Activated CD8-positive, alpha-beta memory T cell treated with anti-CD3 and anti-CD28 coated beads, Interleukin-2, amount 50 U/mL, for 24 hours (primary cell): ENCODE measurements around the gene NHS.
"Not testable (repeated sequence)": the region's sequence is repeated elsewhere in the genome, so short reads cannot be mapped to it uniquely, and the experiment has no call there.

Source experiments
- DNase-seq: peaks from one replicate; pipeline ENCODE4 v3.0.0-alpha.2; 2020; ENCODE audit errors: extremely low read depth

The NHS gene

DNA sequence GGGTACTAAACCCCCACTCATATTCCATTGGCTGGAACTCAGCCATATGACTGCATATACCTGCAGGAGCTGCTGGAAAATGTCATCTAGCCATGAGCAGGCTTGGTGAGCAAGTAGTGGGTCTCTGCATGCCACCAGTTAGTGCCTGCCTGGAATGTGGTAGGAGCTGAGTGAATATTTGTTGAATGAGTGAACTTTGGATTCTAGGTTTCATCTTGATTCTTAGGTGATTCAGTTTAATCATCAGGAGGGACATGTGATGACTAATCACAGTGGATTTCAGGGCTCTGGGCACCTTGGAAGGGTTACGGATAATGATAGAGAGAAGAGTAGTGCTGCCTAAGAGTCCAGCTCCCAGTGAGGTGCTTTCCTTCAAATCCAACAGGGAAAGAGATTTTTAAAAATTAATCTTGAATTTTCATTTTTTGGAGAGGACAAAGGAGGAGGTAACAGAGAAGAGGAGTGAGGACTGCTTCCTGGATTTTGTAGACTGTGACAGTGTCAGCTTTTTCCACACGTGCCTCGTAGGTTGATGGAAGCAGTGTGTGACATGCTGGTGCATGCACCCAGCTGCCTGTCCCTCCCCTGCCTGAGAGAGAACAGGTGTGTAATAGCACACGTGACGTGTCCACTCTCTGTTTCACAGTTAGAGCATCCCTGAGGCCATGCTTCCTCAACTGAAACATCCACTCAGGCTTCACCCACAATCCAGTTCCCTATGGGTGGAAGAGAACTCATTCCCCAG lies 30.4 kb downstream of the NHS start:
- no peak for DNase-seq

DNA sequence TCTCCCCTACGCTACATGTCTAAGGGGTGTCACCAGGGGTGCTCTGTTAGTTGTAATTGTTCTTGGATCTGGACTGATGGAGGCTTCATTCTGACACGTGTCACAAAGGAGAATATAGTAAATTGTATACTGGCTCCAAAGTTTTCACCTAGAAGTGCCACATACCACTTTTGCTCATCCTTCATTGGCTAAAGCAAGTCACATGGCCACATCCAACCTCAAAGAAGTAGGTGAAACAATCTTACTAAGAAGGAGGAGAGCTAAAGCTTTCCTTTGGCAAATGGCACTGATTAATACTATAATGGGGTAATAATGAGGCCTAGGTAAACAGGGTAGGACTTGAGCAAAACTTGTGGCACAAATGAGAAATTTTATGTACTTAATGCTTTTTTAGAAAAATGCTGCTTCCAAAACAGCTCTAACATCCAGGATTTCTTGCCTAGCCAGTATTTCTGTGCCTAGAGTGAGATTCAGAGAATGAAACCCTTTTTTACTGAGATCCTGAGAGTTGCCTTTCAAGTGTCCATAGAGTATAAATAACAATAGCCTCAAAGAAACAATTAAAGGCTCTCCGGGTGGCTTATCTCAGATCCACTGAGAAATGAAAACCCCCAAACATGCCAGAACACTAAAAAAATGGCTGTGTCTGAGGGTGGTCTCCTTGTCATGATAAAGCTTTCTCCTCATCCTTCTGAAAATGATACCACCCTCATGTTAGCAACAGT lies 34.7 kb downstream of the NHS start:
- no peak for DNase-seq

DNA sequence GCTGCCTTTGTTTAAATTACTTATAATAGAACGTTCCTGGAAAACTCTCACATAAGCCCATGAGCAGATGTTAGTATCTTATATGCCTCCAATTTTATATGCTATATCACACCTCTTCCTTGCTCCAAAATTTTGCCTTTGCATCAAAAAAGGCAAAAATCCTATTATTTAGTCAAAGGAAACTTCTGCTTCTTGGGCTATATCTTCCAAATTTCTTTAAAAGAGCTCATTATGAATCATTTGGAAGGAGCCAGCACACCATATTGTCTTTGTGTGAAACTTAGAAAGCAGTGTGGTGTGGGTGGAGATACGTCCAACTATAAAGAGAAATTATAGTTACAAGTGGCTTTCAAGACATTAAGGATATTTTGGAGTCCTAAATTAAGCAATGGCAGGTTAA lies 35.7 kb downstream of the NHS start:
- no peak for DNase-seq

DNA sequence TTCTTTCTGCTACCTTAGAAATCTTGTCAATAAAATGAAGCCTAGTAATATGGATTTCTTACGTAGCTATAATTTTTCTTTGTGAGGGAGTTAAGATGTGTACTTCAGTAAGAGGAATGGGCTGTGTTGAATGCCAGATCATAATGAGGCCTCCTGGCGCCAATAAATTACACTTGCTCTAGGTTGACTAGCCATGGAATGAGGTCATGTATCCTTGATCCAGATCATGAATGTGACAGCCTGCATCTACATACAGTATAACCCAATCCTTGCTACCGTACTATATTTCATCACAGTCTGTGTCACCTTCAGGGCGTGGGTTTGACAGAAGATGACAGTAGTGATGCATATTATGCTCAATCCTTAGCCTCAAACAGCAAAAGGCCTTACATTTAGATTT lies 36.2 kb downstream of the NHS start:
- no peak for DNase-seq

DNA sequence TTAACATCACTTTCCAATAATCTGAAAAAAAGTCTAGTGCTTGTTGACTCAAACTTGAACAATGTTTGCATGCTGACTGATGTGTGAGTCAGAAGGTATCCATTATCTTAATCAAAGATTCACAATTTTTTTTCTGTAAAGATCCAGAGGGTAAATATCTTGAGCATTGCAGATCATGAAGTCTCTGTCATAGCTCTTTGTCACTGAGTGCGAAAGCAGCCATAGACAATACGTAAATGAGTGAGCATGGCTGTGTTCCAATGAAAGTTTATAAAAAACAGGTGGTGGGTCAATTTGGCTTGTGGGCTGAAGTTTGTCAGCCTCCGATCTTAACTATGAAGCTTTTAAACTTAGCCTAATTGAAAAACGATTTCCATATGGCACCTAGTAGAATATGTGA lies 37.7 kb downstream of the NHS start:
- no peak for DNase-seq

DNA sequence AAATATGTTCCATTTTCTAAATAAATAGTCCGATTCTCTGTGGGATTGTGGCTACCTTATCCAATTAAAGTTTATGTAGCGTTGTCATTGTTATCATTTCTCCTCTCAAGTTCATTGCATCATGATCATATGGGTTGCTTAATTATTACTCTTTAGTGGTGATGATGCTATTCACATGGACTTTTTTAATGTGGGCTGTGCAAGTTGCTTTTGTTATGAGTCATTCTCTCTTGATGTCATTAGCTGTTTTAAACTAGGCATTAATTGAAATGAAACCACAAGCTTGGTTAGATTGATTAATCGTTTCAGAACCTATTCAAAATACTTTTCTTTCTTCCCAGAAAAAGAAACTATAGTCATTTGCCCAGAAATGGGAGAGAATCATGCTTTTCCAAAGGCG lies 38.2 kb downstream of the NHS start:
- no peak for DNase-seq

DNA sequence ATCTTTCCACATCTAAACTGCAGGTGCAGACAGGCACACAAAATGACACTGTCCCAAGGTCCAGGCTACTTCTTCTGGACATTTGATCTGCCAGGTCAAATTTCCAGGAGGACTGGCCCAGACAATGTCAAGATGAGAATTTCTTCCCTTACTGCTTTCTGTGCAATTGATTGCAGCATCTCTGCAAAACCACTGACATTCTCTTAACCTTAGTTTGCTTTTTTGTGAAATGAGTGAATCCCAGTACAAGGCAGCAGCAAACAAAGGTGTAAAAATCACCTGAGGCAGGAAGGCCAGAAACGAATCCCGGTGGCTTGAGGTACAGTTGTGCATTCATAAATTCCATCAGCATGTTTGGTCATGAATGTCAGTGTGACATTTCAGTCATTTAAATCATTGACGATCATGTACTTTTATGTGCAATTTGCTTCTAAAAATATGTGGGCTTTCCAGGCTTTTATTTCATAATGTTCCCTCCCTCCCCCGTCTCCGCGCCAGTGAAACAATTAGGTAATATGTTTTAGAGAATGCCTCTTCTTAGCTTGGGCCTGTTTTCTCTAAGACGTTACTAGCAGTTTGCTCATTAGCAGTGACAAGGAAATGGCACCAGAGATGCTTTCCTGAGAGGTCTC lies 39.1 kb downstream of the NHS start:
- DNase-seq, result no peak

DNA sequence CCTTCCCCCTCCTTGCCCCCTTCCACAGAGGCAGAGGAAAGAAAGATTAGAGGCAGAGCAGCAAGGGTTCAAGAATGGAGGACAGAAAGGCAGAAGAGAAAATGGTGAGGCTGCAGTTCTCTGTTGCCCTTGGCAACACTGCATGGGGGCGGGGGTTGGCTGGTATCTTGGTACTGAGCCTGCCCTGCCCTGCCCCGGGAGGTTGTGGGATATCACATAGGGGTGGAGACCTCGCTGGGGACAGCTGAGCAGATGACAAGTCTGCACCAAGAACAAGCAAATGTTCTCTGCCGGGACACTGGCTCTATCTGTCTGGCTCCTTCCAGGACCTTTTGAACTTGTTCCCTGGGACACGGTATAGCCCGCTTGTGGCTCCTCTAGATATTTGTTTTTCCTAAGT lies 39.8 kb downstream of the NHS start:
- DNase-seq, result no peak

DNA sequence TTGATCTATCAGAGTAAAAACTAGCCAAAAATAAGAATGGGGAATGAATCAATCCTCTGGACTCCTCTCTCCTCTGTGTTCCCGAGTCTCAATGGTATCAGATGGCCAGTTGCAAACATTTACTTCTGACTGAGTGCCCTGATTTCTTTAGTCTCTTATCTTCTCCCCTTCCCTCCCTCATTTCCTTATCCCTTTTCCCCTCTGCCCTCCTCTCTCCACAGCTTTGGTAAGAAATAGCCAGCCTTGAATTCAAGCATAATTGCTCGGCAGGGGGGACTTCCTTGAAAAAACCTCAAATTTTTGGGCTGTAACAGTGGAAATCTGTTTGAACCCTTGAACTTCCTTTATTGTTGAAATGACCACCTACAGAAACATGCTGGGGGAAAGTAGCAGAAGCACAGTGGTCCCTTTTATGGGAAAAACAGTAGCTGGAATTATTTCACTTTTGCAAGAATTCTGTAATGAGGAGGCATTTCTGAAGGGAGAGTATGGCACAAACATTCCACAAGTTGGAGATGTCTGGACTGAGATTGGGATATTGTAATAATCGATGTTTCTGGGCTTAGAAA lies 40.3 kb downstream of the NHS start:
- DNase-seq, result no peak

DNA sequence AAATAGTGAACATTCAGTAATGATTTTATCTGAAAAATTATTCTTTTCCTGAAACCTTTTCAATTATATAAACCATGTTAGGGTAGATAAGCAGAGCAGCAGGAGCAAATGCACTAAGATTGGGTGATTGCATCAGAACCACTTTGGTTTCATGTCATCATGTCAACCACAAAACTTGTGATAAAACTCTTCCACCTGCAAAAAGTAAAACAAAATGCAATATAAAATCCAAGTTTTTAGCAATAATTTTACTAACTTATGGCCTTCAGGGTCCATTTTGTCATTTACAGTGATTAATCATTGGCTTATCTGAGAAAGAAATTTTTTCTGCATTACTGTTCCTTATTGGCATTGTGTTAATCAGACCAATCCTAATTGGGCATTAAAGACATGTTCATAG lies 42.4 kb downstream of the NHS start:
- DNase-seq, result no peak

DNA sequence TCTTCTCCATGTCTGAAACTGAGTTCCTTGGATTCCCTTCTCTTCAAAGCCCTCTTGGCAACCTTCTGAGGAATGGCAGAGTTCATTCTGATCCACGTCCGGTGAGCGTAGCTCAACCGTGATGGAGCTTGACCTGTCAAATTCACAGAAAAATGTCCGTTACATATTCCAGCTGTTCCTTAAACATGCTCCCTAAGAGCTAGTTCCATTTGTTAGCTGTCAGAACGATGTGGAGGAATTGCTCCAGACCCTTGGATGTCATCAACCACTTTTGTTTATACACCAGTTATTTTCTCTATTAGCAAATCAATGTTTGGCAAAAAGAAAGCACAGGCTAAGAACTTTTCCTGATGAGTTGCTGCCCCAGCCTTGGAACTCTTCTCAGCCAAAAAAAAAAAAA lies 50.1 kb downstream of the NHS start:
- DNase-seq, result no peak

DNA sequence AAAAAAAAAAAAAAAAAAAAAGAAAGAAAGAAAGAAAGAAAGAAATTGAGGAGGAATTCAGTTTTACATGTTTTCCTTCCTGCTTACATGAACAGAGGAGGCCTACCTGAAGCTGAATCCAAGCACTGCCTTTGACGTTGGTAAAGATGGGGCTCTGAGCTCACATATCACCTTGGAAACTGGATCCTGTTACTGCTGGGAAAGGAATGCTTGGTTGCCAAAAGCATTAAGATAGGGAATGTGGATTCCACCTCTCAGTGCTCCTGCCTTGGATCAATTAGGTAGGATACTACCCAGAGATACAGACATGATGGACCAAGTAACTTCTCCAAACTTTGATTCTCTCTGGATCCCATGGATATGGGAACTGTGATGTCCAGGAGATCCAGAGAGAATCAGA lies 50.6 kb downstream of the NHS start:
- no peak for DNase-seq

DNA sequence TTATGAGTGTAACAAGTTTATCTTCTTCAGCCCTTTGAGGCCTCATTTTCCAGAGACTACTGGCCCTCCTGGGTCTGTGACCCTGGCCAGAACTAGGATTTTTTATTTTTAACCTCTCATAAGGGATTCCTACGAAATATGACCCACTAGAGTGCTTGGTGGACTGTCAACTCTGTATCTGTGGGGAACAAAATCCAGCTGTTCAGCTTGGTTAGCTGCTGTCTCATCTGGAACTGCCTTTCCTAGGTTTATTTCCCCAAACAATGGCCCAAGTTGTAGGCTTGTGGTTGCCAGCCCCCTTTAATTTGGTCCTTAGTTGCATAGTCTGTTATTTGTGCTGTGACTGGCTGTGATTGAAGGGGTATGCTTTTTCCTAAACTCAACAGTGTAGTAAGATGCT lies 56.2 kb downstream of the NHS start:
- DNase-seq, result no peak

DNA sequence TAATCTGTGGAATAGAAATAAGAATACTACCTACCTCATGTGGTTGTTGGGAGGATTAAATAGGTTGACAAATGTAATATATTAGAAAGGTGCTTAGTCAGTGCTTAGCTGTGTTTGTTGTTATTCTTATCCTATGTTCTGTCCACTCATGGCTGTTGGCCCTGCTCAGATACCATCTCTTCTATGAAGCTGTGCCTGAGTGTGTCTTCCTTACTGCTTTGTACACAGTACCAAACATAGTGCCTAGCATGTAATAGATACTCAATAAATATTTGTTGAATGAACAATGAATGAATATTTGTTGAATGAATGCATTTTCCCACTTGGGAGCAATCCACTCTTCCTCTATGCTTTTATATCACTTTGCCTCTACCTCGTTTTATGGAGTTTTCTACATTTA lies 57.2 kb downstream of the NHS start:
- no peak for DNase-seq

DNA sequence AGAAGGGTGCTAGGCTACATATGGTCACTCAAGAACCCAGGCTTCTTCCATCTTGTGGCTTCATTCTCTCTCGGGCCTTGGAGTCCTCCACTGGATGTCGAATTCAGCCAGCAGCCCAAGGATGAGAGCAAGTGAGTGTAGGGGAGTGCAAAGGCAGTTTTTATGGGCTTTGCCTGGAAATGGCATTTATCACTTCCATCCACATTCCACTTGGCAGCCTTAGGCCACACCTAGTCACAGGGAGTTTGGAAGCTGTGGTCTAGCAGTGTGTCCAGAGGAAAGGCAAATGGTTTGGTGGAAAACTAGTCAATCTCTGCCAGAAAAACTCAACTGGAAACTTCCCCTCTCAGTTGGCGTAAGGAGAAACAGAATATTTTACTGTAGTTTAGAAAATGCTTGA lies 59.0 kb downstream of the NHS start:
- no peak for DNase-seq

DNA sequence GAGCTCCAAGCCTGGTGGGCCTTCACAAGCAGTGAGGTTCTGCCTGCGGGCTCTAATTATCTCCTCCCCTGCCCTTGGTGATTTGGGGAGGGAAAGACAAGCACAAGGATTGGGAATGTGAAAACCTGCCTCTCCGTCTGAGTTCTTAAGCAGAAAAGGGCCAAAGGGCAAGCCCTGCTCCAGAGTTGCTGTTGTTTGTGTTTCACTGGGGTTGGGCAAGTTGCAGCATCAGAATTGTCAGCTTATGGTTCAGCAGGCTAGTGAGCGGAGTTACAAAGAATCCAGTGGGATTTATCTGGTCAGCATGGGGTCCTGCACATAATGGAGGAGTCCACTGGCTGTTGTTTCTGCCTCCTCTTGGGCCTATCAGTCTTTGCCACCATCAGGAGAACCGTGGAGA lies 60.5 kb downstream of the NHS start:
- DNase-seq, result no peak

DNA sequence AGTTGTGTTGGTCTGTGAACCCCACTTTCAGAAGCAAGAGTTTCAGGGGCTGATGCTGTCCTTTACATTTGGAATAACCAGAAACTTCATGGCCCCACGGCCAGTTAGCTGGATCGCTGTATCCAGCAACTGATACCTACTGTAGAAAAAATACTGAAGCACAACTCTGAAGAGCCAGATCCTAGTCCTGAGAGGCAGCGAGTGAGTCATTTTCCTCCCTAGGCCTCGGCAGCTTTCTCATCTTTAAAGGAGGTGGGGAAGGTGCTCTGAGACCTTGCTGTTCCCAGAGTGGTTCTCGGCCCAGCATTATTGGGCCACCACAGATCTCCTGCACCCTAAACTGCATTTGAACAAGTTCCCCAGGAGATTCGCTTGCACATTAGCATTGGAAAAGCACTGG lies 63.2 kb downstream of the NHS start:
- no peak for DNase-seq

DNA sequence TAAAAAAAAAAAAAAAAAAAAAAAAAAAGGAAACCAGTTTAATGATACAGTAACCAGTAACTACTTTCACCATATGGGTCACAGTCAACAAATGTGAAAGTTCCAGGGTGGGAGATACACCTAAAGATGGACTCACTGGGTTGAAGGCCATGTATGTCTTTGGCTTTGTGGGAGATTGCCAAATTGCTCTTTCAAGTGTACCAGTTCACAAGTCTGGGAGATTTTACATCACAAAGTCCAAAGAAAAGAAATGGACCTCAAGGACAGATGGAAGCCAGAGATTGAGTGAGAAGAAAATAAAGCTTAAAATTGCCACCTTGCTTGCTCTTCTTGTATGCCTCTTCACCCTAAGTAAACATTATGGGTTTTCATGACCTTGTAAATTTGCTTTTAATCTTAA lies 65.3 kb downstream of the NHS start:
- DNase-seq, result no peak

DNA sequence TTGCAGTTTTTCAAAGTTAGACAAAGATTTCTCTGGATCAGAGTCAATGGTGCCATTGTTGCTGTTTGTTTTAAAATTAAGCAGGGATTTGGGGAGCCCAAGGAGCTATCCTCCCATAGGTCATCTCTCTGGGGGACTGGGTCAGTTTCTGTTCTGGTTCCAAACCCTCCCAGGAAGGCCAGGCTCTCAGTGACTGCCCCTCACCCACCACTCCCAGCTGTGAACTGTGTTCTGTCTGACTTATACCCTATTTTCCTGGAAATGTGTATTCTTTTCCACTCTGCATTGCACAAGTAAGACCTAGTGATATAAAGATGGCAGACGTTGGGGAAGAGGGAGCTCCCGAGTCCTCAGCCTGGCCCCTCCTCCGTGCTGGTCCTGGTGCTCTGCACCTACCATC lies 65.8 kb downstream of the NHS start:
- DNase-seq, result no peak

DNA sequence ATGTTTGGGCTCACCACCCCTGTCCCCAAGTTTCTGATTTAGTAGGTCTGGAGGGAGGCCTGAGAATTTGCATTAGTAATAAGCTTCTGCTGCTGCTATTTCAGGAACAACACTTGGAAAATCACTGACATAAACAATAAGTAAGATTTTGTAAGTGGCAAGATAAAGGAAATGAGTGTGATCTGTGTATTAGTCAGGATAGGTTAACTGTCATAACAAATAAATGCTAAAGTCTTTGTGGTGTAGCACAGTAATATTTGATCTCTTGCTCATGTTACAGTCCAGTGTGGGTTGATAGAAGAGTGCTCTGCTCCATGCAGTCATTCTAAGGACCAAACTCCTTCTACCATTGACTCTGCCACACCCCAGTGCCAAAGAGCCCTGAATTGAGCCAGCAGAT lies 67.0 kb downstream of the NHS start:
- no peak for DNase-seq

DNA sequence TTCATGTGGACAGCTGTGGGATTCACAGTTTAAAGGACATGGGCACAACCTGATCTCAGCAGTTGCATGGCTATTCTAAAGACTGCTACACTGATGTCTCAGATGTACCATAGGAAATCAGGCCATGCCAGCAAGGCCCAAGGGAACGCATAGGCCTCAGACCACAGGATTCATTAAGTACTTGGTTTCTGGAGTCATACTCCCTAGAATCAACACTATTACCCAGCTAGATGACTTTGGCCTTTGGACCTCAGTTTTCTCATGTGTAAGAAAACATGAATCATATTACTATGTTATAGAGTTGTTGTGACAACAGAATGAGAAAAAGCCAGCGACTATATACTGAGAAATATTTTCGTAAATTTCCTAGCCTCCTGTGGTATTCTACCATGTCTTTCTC lies 67.9 kb downstream of the NHS start:
- DNase-seq, result no peak

DNA sequence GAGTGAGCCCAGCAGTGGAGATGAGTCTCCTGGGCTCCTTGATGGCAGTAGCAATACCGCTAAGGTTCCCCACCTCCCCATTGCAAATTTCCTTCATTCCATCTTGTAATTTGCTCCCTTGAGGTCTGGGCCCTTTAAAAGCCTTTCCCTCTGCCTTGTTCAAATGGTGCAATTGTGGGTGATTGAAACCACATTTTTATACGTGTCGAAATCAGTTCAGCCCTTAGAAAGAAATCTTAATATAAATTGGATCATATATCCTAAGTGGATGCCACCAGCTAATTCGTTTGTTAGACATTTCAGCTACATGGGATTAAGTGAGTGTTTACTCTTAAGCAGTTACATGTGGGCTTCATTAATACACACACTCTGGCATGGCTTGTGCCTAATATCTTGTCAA lies 68.6 kb downstream of the NHS start:
- DNase-seq, result no peak

DNA sequence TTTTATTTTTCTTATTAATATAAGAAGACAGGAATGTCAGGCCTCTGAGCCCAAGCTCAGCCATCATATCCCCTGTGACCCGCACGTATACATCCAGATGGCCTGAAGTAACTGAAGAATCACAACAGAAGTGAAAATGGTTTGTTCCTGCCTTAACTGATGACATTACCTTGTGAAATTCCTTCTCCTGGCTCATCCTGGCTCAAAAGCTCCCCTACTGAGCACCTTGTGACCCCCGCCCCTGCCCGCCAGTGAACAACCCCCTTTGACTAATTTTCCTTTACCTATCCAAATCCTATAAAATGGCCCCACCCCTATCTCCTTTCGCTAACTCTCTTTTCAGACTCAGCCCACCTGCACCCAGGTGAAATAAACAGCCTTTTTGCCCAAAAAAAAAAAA lies 71.3 kb downstream of the NHS start:
- DNase-seq, result not testable (repeated sequence)
